Measurements from ENCODE around the gene CALR3. TPM values are rescaled to one million over a fixed set of nuclear protein-coding genes. Genes with fewer than 3 reads are reported as not detected.

CALR3 gene
- total and polyA plus RNA-seq, 2 of the 13 experiments (the other 11 are each of a cell fraction or from before 2014, with no cell fraction given): not detected

- TF ChIP-seq RNF219 (CRISPR knock-in tag; IDR thresholded peaks at IDR 0.05) (no peak), TFDP1 (CRISPR knock-in tag; IDR thresholded peaks at IDR 0.05; ENCODE audit: borderline replicate concordance) (peak; percentile 75; the same call in 1 of the 2 replicates), RXRB (CRISPR knock-in tag; IDR thresholded peaks at IDR 0.05; ENCODE audit: borderline replicate concordance) (peak; percentile 50; the same call in 1 of the 2 replicates), ZFP82 (CRISPR knock-in tag; IDR thresholded peaks at IDR 0.05; ENCODE audit: borderline replicate concordance) (no peak), JDP2 (CRISPR knock-in tag; IDR thresholded peaks at IDR 0.05; ENCODE audit: borderline replicate concordance) (no peak), ZNF816 (CRISPR knock-in tag; IDR thresholded peaks at IDR 0.05; ENCODE audit: borderline replicate concordance) (no peak), BRD4 (CRISPR knock-in tag; IDR thresholded peaks at IDR 0.05) (peak; percentile 42; the same call in 1 of the 2 replicates), ARID3A (IDR thresholded peaks at IDR 0.05; ENCODE audit: low read depth, low read length) (no peak), ZNF687 (CRISPR knock-in tag; IDR thresholded peaks at IDR 0.05) (peak; percentile 95), ZNF747 (CRISPR knock-in tag; IDR thresholded peaks at IDR 0.05; ENCODE audit: borderline replicate concordance) (peak; percentile 81; the same call in 1 of the 2 replicates), ZNF788 (CRISPR knock-in tag; IDR thresholded peaks at IDR 0.05; ENCODE audit: borderline replicate concordance) (peak; percentile 75; the same call in 1 of the 2 replicates), ZMAT3 (CRISPR knock-in tag; conservative IDR thresholded peaks at IDR 0.05) (peak; percentile 33; the same call in 1 of the 2 replicates), ZBTB4 (CRISPR knock-in tag; IDR thresholded peaks at IDR 0.05; ENCODE audit: borderline replicate concordance) (peak; percentile 74; the same call in 1 of the 2 replicates), ZNF274 (CRISPR knock-in tag; IDR thresholded peaks at IDR 0.05) (peak; percentile 62; the same call in 1 of the 2 replicates)
Measured at GRCh38 chr19:16495982-16496612, at the start of gene CALR3, which contains the start of gene C19orf44 (continued).
